ENCODE measurements around the gene CCDC38.

CCDC38 gene

DNA sequence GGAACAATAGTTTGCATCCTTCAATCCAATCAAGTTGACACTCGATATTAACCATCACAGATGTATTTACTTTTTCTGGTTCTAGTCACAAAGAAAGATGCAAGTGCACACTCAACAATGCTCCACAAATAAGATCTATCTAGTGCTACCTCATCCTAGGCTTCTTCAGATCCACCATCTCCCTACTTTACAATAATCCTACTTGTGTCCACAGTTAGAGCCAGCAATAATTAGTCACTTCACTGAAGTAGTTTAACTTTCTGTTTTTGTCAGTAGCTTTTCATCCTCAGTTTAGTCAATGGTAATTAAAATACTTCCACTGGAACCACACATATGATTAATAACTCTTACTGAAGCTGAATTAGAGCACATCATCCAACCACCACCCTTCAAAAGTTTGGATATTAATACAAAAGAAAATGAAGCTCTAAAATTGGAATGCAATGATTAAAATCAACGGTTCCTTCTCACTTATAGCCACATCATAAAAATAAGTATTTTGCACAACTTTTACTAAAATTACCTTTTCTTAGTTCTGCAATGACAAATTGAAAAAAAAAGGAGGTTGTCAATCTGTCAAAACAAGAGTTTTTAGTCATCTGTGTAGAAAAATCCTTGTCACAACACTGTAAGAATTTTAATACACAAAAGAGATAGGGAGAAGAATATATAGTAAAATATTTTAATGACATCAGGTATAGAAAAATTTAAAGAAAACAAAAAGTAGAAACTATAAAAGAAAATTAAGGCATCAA is 111.9 kb downstream of the CCDC38 start:
- DNase-seq, result no peak

DNA sequence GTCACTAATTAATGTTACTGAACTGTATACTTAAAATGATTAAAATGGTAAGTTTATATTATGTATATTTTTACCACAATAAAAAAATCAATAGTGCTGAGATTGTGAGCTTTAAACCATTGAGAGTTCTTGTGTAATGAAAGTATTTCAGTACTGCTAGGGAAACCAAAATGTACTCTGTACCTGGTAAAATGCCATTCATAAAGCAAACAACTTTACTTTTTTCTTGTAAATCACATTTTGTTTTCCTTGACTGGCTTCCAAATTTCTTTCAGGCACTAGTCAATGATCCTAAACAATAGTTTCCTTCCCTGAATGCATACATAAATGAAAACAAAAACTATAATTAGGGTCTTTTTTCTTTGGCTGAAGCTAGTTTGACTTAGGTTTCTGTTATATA is 113.0 kb downstream of the CCDC38 start:
- DNase-seq, result no peak

DNA sequence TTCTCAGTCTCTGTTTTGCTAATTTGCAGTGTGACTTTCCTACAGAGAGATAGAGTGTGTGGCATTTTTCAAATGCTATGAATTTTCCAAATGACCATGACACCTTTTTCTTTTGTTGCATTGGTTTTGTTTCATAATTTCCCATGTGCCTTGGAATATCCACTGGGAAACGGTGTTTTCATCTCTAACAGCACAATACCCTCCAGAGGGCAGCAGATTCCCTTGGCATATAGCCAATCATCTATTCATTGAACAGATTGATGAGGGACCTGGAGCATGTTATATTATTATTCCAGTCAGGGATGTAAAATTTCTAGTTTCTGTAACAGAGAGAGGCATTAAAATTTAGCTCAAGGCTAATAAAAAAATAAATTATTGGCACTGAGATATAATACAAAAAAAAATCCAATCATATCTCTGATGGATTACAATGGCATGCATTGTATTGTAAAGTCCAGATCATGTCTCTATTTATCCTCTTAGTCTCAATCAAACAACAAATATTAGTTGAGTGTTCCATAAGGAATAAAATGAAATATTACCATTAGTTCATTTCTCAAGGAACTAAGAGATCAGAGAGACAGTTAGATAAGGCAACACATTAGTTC is 122.2 kb downstream of the CCDC38 start:
- DNase-seq, result peak; percentile 51
